Peyer's patch (tissue), 4 donors: ENCODE results near the gene PXDN. TPM values are rescaled to one million over a fixed set of nuclear protein-coding genes. Genes with fewer than 3 reads are reported as not detected.

Source experiments
- DNase-seq, 3 donors: peaks; one replicate each; pipeline ENCODE4 v3.0.0-alpha.2; 2017 to 2019
- H3K27ac ChIP-seq, 4 donors: fragments of 200-600 bp; sonication (generic); one replicate each; pipeline ENCODE4 v1.5.1; 2016 to 2019
- H3K27me3 ChIP-seq, 2 donors: fragments of 200-600 bp; sonication (generic); one replicate each; pipeline ENCODE4 v1.5.1; 2019
- H3K36me3 ChIP-seq, 3 donors: fragments of 200-600 bp; sonication (generic); one replicate each; pipeline ENCODE4 v1.5.1; 2016 to 2019
- H3K4me1 ChIP-seq, 4 donors: fragments of 200-600 bp; sonication (generic); one replicate each; pipeline ENCODE4 v1.5.1; 2016 to 2019
- H3K4me3 ChIP-seq, 4 donors: fragments of 200-600 bp; sonication (generic); 1 replicate in 3 of 4; 2 replicates in 1 of 4; pipeline ENCODE4 v1.5.1; 2016 to 2019; ENCODE audit warnings: mild to moderate bottlenecking in 1 of 4
- H3K9me3 ChIP-seq, 4 donors: fragments of 200-600 bp; sonication (generic); one replicate each; pipeline ENCODE4 v1.5.1; 2016 to 2019; ENCODE audit warnings: mild to moderate bottlenecking in 1 of 4
- POLR2A ChIP-seq, 2 donors: fragments of 450-650 bp; IDR thresholded peaks; one replicate each; pipeline ENCODE4 v1.5.1; 2017; ENCODE audit warnings: antibody characterized with exemption in 2 of 2, mild to moderate bottlenecking in 2 of 2, moderate library complexity in 2 of 2
- total RNA-seq, 4 donors: library from RNA; depleted of rRNA; stranded (reverse); fragments of >200 nt; gene quantifications; one replicate each; pipeline ENCODE4 v1.1.0, GENCODE V29; 2016
- TF ChIP-seq, protein P1 (sequence below), 6 experiments: fragments of 450-650 bp in 4 of 6; fragments of 200-600 bp in 2 of 6; sonication (generic) in 1 of 6; IDR thresholded peaks; one replicate each; pipeline ENCODE4 v1.5.1; 2017 to 2019; ENCODE audit warnings: antibody characterized with exemption in 6 of 6, mild to moderate bottlenecking in 3 of 6, moderate library complexity in 1 of 6

PXDN gene
- total RNA-seq, 4 donors from 2014 or later: 7.5 to 148 (median 21.0) TPM

DNA sequence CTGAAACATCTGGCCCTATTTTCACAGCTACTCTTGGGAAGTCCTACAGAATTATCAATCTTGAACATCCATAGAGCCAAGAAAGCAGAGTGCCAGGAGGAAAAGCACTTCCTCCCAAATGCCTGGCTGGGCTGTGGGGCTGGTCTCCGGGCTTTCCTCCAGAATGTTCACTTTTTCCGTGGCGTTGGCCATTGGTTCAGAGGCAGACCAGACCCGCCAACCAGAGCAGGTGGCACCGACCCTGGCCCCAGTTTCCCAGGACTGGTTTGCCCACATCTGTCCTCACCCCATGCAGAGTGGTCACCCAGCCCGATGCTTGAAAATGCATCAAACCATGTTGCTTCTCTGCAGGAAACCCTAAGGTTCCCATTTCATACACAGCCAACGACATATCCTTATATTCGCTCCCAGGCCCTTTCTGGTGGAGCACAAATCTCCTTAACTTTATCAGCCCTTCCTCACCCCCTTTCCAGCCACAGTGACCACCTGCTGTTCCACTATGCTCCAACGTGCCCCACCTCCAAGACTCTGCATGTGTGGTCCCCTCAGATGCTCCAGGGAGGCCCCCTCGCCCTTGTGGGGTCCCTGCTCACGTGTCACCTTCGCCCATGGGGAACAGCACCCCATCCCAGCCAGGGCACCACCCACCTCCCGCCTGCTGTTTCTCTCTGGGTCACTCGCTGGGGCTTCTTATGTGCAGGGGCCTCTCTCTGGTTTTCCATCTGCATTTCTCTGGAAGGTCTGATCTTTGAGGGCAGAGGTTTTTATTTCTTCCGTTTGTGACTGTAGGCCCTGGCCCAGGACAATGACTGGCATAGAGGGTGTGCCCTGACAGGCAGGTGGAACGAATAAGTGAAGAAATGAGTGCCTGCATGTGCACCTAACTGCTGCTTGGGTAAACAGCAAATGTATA lies 92.9 kb downstream of the PXDN start:
- peaks cover 0 to 5% (median 0%) of the 10 kb centered on the region in 4 donors for H3K4me1 ChIP-seq
- H3K36me3 ChIP-seq: peaks cover 0 to 4% (median 0%) of the 10 kb centered on the region in 3 donors
- TF ChIP-seq, protein P1, sequence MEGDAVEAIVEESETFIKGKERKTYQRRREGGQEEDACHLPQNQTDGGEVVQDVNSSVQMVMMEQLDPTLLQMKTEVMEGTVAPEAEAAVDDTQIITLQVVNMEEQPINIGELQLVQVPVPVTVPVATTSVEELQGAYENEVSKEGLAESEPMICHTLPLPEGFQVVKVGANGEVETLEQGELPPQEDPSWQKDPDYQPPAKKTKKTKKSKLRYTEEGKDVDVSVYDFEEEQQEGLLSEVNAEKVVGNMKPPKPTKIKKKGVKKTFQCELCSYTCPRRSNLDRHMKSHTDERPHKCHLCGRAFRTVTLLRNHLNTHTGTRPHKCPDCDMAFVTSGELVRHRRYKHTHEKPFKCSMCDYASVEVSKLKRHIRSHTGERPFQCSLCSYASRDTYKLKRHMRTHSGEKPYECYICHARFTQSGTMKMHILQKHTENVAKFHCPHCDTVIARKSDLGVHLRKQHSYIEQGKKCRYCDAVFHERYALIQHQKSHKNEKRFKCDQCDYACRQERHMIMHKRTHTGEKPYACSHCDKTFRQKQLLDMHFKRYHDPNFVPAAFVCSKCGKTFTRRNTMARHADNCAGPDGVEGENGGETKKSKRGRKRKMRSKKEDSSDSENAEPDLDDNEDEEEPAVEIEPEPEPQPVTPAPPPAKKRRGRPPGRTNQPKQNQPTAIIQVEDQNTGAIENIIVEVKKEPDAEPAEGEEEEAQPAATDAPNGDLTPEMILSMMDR (IDR thresholded peaks at IDR 0.05): no peak
- H3K27ac ChIP-seq: peak overlapping the region in 1 of 4 donors; percentile 78
- no peaks in the 10 kb centered on the region for H3K27me3 ChIP-seq
- H3K9me3 ChIP-seq: no peaks in the 10 kb centered on the region
- DNase-seq: peak in 1 of 3 donors; percentile 31
- no peak overlapping the region for H3K4me3 ChIP-seq

- Histone ChIP-seq H3K27ac (no peak overlapping the region), H3K4me3 (no peak overlapping the region), H3K4me1 (peaks cover 0 to 5% (median 0%) of the 10 kb centered on the region in 4 donors), H3K36me3 (peaks cover 0 to 4% (median 0%) of the 10 kb centered on the region in 3 donors), H3K9me3 (no peaks in the 10 kb centered on the region), H3K27me3 (no peaks in the 10 kb centered on the region)
- DNase-seq: no peak
- no peak for TF ChIP-seq POLR2A (IDR thresholded peaks at IDR 0.05)
- TF ChIP-seq, protein P1 (IDR thresholded peaks at IDR 0.05): no peak
Observed at GRCh38 chr2:1650085-1650872, 94.0 kb downstream of the PXDN start.

GRCh38 chr2:1649103-1650084 lies 94.9 kb downstream of the PXDN start:
- Histone ChIP-seq H3K27ac (no peak overlapping the region), H3K27me3 (no peaks in the 10 kb centered on the region), H3K4me3 (no peak overlapping the region), H3K4me1 (peaks cover 0 to 5% (median 0%) of the 10 kb centered on the region in 4 donors), H3K36me3 (peaks cover 0 to 4% (median 0%) of the 10 kb centered on the region in 3 donors), H3K9me3 (no peaks in the 10 kb centered on the region)
- DNase-seq: no peak
- no peak for TF ChIP-seq POLR2A (IDR thresholded peaks at IDR 0.05)
- TF ChIP-seq, protein P1 (IDR thresholded peaks at IDR 0.05): no peak

- H3K27ac ChIP-seq: no peak overlapping the region
- H3K27me3 ChIP-seq: no peaks in the 10 kb centered on the region
- H3K4me1 ChIP-seq: peaks cover 0 to 5% (median 0%) of the 10 kb centered on the region in 4 donors
- TF ChIP-seq POLR2A (IDR thresholded peaks at IDR 0.05): no peak
- TF ChIP-seq, protein P1 (IDR thresholded peaks at IDR 0.05): no peak
- no peak overlapping the region for H3K4me3 ChIP-seq
- no peak for DNase-seq
- no peaks in the 10 kb centered on the region for H3K9me3 ChIP-seq
- peaks cover 0 to 4% (median 0%) of the 10 kb centered on the region in 3 donors for H3K36me3 ChIP-seq
Observed at GRCh38 chr2:1648241-1649102, 95.8 kb downstream of the PXDN start.
